GM20000 (cell line): ENCODE data around the gene ACBD6.

Source experiments
- DNase-seq: peaks from one replicate; pipeline ENCODE4 v3.0.0; 2012; ENCODE audit warnings: low spot score
- TF ChIP-seq, protein P1 (sequence below): IDR thresholded peaks from 2 replicates; pipeline ENCODE4 v1.5.1; 2012; ENCODE audit warnings: mild to moderate bottlenecking, control low read depth; ENCODE audit errors: extremely low read depth, missing control alignments

ACBD6 gene

DNA sequence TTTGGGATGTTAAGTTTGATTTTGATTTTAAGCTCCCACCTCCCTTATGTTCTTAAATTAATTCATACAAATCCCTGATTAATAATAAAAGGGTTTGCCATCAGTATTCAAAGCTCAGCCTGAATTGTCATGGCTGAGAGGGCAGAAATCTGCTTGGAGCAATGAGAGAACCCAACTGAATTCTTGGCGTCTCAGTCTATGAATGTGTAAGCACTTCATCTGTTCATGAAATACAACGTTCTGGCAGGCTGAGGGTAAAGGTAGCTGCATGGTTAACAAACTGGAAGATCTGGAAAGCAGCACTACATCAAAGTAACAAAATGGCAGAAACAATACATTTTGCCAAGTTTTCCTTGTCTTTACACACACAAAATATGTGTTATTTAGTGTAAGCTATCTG is 95.3 kb downstream of the ACBD6 start:
- TF ChIP-seq, protein P1, sequence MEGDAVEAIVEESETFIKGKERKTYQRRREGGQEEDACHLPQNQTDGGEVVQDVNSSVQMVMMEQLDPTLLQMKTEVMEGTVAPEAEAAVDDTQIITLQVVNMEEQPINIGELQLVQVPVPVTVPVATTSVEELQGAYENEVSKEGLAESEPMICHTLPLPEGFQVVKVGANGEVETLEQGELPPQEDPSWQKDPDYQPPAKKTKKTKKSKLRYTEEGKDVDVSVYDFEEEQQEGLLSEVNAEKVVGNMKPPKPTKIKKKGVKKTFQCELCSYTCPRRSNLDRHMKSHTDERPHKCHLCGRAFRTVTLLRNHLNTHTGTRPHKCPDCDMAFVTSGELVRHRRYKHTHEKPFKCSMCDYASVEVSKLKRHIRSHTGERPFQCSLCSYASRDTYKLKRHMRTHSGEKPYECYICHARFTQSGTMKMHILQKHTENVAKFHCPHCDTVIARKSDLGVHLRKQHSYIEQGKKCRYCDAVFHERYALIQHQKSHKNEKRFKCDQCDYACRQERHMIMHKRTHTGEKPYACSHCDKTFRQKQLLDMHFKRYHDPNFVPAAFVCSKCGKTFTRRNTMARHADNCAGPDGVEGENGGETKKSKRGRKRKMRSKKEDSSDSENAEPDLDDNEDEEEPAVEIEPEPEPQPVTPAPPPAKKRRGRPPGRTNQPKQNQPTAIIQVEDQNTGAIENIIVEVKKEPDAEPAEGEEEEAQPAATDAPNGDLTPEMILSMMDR = no peak
- DNase-seq = no peak

DNA sequence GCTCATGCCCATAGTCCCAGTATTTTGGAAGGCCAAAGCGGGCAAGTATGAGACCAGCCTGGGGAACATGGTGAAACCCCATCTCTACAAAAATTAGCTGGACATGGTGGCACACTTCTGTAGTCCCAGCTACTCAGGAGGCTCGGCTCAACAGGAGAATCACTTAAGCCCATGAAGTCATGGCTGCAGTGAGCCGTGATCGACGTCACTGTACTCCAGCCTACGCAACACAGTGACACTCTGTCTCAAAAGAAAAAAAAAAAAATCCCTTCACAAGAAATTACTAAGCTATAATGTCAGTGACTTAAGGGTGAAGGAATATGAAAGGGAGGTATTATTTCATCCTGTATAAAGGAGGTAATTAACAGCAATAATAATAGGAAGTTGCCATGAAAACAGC is 99.8 kb downstream of the ACBD6 start:
- DNase-seq = no peak
- TF ChIP-seq, protein P1 = no peak

DNA sequence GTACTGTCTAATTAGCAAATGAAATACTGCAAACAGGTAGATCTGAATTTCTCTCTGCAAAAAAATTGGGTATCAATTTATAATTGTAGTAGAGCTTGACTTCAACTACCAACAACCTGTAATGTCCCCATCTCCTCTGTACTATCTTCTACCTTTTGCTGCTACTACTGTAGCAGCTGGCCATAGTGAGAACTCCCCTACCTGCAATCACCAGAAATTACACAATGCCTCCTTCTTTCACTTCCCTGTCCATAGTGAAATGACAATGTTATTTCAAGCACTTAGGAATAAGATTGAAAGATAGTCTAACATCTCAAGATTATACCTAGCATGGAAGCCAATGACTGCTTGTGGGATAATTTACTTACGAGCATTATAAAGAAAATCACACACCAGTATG is 100.4 kb downstream of the ACBD6 start:
- TF ChIP-seq, protein P1 = no peak
- no peak for DNase-seq

DNA sequence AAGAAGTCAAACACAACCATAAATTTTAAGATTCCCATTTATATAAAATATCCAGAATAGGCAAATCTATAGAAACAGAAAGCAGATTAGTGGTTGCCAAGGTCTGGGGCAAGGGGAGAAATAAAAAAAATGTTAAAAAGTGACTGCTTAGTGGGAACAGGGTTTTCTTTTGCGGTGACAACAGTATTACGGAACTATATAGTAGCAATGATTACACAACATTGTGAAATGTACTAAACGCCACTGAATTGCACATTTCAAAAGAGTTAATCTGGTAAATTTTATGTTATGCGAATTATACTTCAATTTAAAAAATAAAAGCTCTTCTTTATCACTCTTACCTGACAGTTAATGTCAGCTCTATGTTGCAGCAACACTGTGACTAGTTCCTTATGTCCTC is 105.2 kb downstream of the ACBD6 start:
- TF ChIP-seq, protein P1 = no peak
- DNase-seq = no peak

DNA sequence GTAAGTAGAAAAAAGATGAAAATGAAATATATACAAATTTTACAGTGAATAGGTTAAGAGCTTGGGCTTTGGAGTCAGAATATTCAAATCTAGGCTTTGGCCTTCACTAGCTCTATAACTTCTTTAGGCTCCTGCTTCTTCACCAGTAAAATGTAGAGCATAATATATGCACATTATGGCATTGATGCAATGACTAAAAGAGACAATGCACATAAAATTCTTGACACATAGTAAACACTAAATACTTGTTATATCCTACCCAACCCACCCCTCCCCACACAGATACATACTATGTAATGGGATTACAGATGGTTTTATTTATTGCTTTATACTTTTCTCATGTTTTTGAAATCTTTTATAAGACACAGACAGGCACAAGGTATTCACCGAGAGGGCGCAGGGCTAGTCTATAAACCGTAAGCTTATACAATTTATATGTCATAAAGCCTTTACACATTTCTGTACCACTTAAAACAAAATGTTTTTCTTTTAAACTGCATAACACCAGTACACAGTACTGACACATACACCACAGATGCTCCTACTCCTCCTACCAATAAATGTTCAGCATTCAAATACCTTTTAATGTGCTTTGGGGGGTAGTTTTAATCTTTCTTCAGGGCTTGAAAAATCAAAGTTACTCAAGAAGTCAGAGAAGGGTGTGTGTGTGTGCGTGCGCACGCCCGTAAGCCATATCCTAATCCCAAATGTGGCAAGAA is 109.8 kb downstream of the ACBD6 start:
- TF ChIP-seq, protein P1 = no peak
- no peak for DNase-seq

DNA sequence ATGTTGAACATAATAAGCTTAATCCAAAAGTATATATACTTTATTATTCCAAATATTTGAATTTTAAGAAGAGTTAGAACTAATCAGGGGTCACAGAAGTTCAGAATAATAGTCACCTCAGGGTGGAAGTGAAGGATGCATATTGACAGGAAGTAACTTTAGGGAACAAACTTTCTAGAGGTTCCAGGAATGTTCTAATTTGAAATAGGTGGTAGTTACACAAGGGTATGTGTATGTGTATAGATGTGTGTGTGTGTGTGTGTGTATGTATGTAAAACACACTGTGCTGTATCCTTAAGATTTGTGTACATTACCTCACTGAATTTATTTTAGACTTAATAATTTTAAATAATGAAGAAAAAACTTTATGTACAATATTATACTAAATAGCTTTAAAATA is 110.4 kb downstream of the ACBD6 start:
- TF ChIP-seq, protein P1 = no peak
- no peak for DNase-seq

DNA sequence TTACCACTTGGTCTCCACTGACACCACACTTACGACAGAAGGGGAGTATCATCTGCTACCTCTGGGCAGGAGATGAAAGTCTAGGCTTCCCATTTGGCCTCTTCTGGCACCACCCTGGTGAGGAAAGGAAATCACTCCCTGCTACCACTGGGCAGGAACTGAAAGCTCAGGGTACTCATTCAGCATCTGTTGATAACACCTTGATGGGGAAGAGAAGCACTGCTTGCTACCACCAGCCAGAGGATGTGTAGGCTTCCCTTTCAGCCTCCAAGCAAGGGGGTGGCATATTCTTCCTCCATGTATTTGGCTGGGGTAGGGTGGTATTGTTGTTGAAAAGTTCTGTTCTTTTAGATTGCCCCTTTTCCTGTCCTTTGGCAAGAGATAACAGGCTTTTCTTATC is 115.0 kb downstream of the ACBD6 start:
- TF ChIP-seq, protein P1 = no peak
- no peak for DNase-seq
